ENCODE results near the gene PLAAT5. TPM values are rescaled to one million over a fixed set of nuclear protein-coding genes. Genes with fewer than 3 reads are reported as not detected.

Gene PLAAT5
- total and polyA plus RNA-seq, 12 donors, result 0.64 to 7.2 (median 1.6) TPM

DNA sequence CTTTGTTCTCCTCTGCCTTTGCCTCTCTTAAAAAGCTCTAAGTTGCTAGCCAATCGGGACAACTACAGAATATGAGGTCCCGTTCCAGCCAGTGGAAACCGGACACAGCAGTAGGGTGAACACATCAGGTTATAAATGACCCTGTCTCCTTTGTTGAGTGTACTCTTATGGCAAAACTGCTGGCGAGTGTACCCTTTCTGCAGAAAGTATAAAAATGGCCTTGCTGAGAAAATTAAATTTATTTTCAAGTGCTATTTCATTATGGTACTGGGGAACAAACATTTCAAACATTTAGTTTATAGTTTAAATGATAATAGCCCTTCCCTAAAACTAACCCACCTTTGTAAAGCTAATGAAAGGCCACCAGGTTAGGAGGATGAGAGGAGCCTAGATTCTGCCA is 8.9 kb upstream of the PLAAT5 start:
- Histone ChIP-seq H3K4me1 (peaks cover 0 to 27% (median 2%) of the 10 kb centered on the region in 9 donors), H3K9me3 (peaks cover 0 to 29% (median 6%) of the 10 kb centered on the region in 11 donors), H3K36me3 (no peaks in the 10 kb centered on the region), H3K27me3 (peaks cover 0 to 2% (median 0%) of the 10 kb centered on the region in 7 donors), H3K4me3 (no peak overlapping the region), H3K27ac (no peak overlapping the region)
- TF ChIP-seq, protein P1, sequence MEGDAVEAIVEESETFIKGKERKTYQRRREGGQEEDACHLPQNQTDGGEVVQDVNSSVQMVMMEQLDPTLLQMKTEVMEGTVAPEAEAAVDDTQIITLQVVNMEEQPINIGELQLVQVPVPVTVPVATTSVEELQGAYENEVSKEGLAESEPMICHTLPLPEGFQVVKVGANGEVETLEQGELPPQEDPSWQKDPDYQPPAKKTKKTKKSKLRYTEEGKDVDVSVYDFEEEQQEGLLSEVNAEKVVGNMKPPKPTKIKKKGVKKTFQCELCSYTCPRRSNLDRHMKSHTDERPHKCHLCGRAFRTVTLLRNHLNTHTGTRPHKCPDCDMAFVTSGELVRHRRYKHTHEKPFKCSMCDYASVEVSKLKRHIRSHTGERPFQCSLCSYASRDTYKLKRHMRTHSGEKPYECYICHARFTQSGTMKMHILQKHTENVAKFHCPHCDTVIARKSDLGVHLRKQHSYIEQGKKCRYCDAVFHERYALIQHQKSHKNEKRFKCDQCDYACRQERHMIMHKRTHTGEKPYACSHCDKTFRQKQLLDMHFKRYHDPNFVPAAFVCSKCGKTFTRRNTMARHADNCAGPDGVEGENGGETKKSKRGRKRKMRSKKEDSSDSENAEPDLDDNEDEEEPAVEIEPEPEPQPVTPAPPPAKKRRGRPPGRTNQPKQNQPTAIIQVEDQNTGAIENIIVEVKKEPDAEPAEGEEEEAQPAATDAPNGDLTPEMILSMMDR (IDR thresholded peaks at IDR 0.05), result no peak
- DNase-seq, result no peak
- intact Hi-C loops (cut with DNase I), result no loop called here
- ATAC-seq, result no peak
- 84 to 93% methylated on average over 4 of the region's 4 CpGs for WGBS, 2 donors

DNA sequence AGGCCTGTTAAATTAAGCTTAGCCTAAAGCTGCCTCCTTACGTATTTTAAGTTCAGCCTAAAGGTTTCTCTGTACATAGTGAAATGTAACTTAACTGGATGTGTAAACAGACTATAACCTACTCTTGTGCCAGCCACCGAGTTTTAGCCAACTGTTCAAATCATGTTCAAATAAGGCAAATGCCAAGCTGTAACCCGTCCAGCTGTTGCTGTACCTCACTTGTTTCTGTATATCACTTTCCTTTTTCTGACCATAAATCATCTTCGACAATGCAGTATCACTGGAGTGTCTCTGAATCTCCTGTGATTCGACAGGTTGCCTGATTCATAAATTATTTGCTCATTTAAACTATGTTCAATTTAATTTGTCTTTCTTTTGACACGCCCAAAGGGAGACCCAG is 4.0 kb upstream of the PLAAT5 start:
- Histone ChIP-seq H3K4me3 (no peak overlapping the region), H3K9me3 (peaks cover 0 to 15% (median 3%) of the 10 kb centered on the region in 11 donors), H3K36me3 (no peaks in the 10 kb centered on the region), H3K27ac (no peak overlapping the region), H3K27me3 (peaks cover 0 to 17% (median 2%) of the 10 kb centered on the region in 7 donors), H3K4me1 (peaks cover 0 to 22% (median 16%) of the 10 kb centered on the region in 9 donors)
- TF ChIP-seq, protein P1 (IDR thresholded peaks at IDR 0.05), result no peak
- ATAC-seq, result no peak
- no peak for DNase-seq
- 91 to 93% methylated on average over 6 of the region's 6 CpGs for WGBS, 2 donors
- intact Hi-C loops (cut with DNase I), result loop anchor here in 1 of 10 donors (5.0 kb wide), 1 partner anchor 127 kb away; no protein-coding TSS in a partner anchor

DNA sequence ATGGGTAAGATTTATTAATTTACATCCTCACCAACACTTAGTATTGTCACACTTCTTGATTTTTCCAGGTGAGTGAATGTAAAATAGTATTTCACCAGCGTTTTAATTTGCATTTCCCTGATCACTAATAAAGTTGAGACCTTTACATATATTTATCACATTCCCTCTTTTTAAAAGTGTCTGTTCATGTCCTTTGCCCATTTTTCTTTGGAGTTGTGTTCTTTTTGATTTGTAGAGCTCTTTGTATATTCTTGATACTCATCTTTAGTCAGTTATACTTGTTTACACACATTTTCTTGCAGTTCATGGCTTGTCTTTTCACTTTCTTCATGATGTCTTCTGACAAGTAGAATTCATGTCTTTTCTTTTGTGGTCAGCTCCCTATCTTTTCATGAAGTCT is 2.2 kb upstream of the PLAAT5 start:
- ATAC-seq (no peak), DNase-seq (no peak)
- WGBS, 2 donors, result 94 to 97% methylated on average over 1 of the region's 1 CpG
- Histone ChIP-seq H3K9me3 (peaks cover 0 to under 1% (median 0%) of the 10 kb centered on the region in 11 donors), H3K36me3 (no peaks in the 10 kb centered on the region), H3K4me3 (no peak overlapping the region), H3K27ac (no peak overlapping the region), H3K4me1 (peaks cover 0 to 30% (median 21%) of the 10 kb centered on the region in 9 donors), H3K27me3 (peaks cover 0 to 17% (median 0%) of the 10 kb centered on the region in 7 donors)
- TF ChIP-seq, protein P1 (IDR thresholded peaks at IDR 0.05), result no peak
- intact Hi-C loops (cut with DNase I), result loop anchor here in 1 of 10 donors (5.0 kb wide), 1 partner anchor 129 kb away; no protein-coding TSS in a partner anchor

DNA sequence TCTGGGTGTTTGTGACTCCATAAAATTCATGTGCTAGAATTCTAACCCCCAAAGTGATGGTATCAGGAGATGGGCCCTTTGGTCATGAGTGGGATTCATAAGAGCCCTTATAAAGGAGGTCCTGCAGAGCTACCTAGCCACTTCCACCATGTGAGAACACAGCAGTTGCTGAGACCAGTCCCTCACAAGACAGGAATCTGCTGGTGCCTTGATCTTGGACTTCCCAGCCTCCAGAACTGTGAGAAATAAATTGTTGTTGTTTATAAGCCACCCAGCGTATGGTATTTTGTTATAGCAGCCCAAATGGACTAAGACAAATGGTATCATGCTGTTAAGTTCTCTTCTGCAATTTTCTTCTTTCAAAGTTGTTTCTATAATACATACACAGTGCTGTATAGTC is 1.5 kb upstream of the PLAAT5 start:
- Histone ChIP-seq H3K27me3 (peaks cover 0 to 17% (median 0%) of the 10 kb centered on the region in 7 donors), H3K4me1 (peaks cover 0 to 30% (median 21%) of the 10 kb centered on the region in 9 donors), H3K9me3 (no peaks in the 10 kb centered on the region), H3K36me3 (no peaks in the 10 kb centered on the region), H3K27ac (peak overlapping the region in 1 of 10 donors; percentile 5), H3K4me3 (no peak overlapping the region)
- TF ChIP-seq, protein P1 (IDR thresholded peaks at IDR 0.05), result no peak
- DNase-seq (no peak), ATAC-seq (no peak)
- 92 to 95% methylated on average over 1 of the region's 1 CpG for WGBS, 2 donors
- intact Hi-C loops (cut with DNase I), result loop anchor here in 1 of 10 donors (5.0 kb wide), 1 partner anchor 130 kb away; no protein-coding TSS in a partner anchor

Measured in heart right ventricle (tissue), 16 donors.